ENCODE results near the gene PLD1. TPM values are rescaled to one million over a fixed set of nuclear protein-coding genes. Genes with fewer than 3 reads are reported as not detected.
A peak's percentile ranks its signal among the peaks of the same experiment; 100 is the strongest.

The PLD1 gene
- total and polyA plus RNA-seq, 3 experiments from 2014 or later: 0.59 to 14.5 (median 1.3) TPM

DNA sequence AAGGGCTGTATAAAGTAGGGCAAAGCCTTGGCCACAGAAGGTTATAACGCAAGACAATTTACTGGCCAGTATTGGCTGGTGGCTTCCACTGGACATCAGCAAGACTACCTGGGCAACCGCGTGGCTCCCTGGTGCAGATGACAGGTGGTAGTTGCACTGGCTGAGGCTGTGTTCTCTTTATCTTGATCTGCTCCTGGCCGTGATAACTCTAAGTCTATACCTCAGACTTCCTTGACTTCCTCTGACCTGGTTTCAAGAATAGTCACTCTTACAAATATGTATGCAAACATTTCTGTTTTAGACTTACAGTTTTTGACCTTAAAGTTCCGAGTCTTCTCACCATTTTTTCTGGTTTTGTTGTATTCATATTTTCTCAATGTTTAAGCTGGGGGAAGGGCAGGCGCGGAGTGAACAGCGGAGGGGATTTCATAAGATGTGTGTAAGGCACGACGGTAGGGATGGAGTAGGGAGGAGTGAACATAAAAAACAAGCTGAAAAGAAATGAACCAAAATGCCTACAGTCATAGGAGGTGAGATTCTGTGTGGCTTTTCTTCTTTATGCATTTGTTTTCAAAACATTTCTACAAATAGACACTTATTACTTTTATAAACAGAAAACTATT, 17.7 kb upstream of the PLD1 start:
- peak overlapping the region; percentile 13 to 88 (median 67) for H3K4me3 Mint-ChIP-seq

DNA sequence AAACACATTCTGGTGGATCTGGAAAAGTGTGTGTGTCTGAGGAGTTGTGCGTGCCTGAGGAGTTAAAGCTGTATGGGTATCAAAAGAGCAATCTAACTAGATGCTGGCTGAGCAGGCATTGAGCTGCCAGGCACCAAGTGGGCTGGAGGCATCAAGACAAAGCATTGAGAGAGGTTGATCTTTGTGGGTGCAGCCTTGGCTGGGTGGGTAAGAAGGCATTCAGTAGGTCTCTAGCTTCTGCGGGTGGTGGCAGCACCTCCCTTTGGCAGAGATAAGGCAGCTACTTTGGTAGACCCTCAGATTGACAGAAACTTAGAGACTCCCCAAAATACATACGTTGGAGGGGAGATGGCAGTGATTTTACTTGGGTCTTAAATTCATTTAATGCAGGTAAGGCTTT, 17.1 kb upstream of the PLD1 start:
- no peaks in the 10 kb centered on the region for H3K9me3 Mint-ChIP-seq
- no peaks in the 10 kb centered on the region for H3K9me3 ChIP-seq (ENCODE audit: low read length)
- H3K4me3 ChIP-seq (ENCODE audit: low read length): no peak overlapping the region
- H3K36me3 ChIP-seq (ENCODE audit: insufficient read depth, low read length): no peaks in the 10 kb centered on the region
- no peak for DNase-seq
- ChIA-PET POLR2A (no interaction called here), CTCF (no interaction called here)
- H3K27ac ChIP-seq (ENCODE audit: low read depth, low read length): no peak overlapping the region
- H3K27me3 ChIP-seq (ENCODE audit: insufficient read depth, low read length, poor library complexity, severe bottlenecking): no peaks in the 10 kb centered on the region
- H3K4me1 Mint-ChIP-seq: peaks cover 11 to 20% (median 17%) of the 10 kb centered on the region in 3 donors
- peak overlapping the region in 5 of 7 donors; percentile 48 to 88 (median 79) for H3K4me3 Mint-ChIP-seq
- H3K27ac Mint-ChIP-seq: peak overlapping the region in 7 of 8 donors; percentile 31 to 99 (median 89)
- no peaks in the 10 kb centered on the region for H3K36me3 Mint-ChIP-seq
- H3K27me3 Mint-ChIP-seq: peaks cover 7 to 26% of the 10 kb centered on the region in 2 donors
- H3K4me1 ChIP-seq (ENCODE audit: insufficient read depth, low read length): no peaks in the 10 kb centered on the region

More for the DNA sequence above, 17.7 kb upstream of the PLD1 start:
- Histone ChIP-seq H3K27me3 (ENCODE audit: insufficient read depth, low read length, poor library complexity, severe bottlenecking) (no peaks in the 10 kb centered on the region), H3K36me3 (ENCODE audit: insufficient read depth, low read length) (no peaks in the 10 kb centered on the region), H3K4me1 (ENCODE audit: insufficient read depth, low read length) (no peaks in the 10 kb centered on the region), H3K27ac (ENCODE audit: low read depth, low read length) (no peak overlapping the region), H3K4me3 (ENCODE audit: low read length) (no peak overlapping the region), H3K9me3 (ENCODE audit: low read length) (no peaks in the 10 kb centered on the region)
- H3K27ac Mint-ChIP-seq: peak overlapping the region in 7 of 8 donors; percentile 39 to 99 (median 89)
- peak in 1 of 5 donors; percentile 15 for DNase-seq
- H3K9me3 Mint-ChIP-seq: no peaks in the 10 kb centered on the region
- peaks cover 11 to 20% (median 17%) of the 10 kb centered on the region in 3 donors for H3K4me1 Mint-ChIP-seq
- POLR2A ChIA-PET: no interaction called here
- H3K36me3 Mint-ChIP-seq: no peaks in the 10 kb centered on the region
- peaks cover 7 to 26% of the 10 kb centered on the region in 2 donors for H3K27me3 Mint-ChIP-seq
- CTCF ChIA-PET: no interaction called here

DNA sequence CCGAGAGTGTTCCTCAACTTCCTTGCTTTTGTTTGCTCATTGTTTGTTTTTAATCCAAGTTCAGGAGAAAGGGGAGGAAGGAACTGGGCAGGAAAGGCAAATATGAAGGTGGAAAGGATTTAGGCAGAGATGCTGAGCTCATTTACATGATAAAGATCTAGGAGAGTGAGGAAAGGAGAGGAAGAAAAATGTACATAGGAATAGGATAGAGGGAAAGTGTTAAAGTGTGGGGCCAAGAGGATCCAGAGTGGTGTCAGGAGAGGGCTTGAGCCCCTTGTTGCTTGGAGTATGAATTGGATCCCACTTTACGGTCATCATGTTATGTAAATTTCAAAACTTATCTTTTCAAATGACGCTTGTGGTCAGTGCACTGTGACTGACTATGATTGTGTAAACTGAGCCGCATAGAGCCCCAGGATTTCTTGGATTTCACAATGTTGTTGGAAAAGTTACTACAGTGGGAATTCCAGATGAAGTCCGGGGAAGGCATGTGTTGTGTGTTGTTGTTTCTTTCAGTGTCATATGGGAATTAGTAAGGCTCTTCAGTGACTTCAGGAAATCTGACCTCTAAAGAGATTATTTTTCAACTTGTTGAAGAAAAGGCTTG, 15.0 kb upstream of the PLD1 start:
- CTCF ChIA-PET: no interaction called here

GRCh38 chr3:171824824-171825221, 14.5 kb upstream of the PLD1 start:
- H3K27me3 Mint-ChIP-seq: peaks cover 7 to 30% of the 10 kb centered on the region in 2 donors
- no peak overlapping the region for H3K4me3 Mint-ChIP-seq
- H3K4me3 ChIP-seq (ENCODE audit: low read length): no peak overlapping the region
- H3K9me3 Mint-ChIP-seq: no peaks in the 10 kb centered on the region
- H3K36me3 Mint-ChIP-seq: no peaks in the 10 kb centered on the region
- H3K9me3 ChIP-seq (ENCODE audit: low read length): no peaks in the 10 kb centered on the region
- ChIA-PET CTCF (interaction anchor here (0.7 kb wide), 1 partner anchor 11 kb away, joined by 3 read pairs; no protein-coding TSS in a partner anchor), POLR2A (no interaction called here)
- DNase-seq: no peak
- H3K27me3 ChIP-seq (ENCODE audit: insufficient read depth, low read length, poor library complexity, severe bottlenecking): no peaks in the 10 kb centered on the region
- no peaks in the 10 kb centered on the region for H3K4me1 ChIP-seq (ENCODE audit: insufficient read depth, low read length)
- H3K4me1 Mint-ChIP-seq: peaks cover 11 to 23% (median 20%) of the 10 kb centered on the region in 3 donors
- H3K27ac Mint-ChIP-seq: peak overlapping the region in 3 of 8 donors; percentile 2 to 77 (median 9)
- no peak overlapping the region for H3K27ac ChIP-seq (ENCODE audit: low read depth, low read length)
- no peaks in the 10 kb centered on the region for H3K36me3 ChIP-seq (ENCODE audit: insufficient read depth, low read length)

More for the DNA sequence above, 15.0 kb upstream of the PLD1 start:
- Histone ChIP-seq H3K27me3 (ENCODE audit: insufficient read depth, low read length, poor library complexity, severe bottlenecking) (no peaks in the 10 kb centered on the region), H3K4me1 (ENCODE audit: insufficient read depth, low read length) (no peaks in the 10 kb centered on the region), H3K36me3 (ENCODE audit: insufficient read depth, low read length) (no peaks in the 10 kb centered on the region), H3K27ac (ENCODE audit: low read depth, low read length) (no peak overlapping the region), H3K4me3 (ENCODE audit: low read length) (no peak overlapping the region), H3K9me3 (ENCODE audit: low read length) (no peaks in the 10 kb centered on the region)
- no peak for DNase-seq
- POLR2A ChIA-PET: no interaction called here
- Mint-ChIP-seq H3K27ac (peak overlapping the region in 3 of 8 donors; percentile 2 to 77 (median 9)), H3K9me3 (no peaks in the 10 kb centered on the region), H3K4me3 (no peak overlapping the region), H3K27me3 (peaks cover 7 to 30% of the 10 kb centered on the region in 2 donors), H3K4me1 (peaks cover 11 to 23% (median 20%) of the 10 kb centered on the region in 3 donors), H3K36me3 (no peaks in the 10 kb centered on the region)

DNA sequence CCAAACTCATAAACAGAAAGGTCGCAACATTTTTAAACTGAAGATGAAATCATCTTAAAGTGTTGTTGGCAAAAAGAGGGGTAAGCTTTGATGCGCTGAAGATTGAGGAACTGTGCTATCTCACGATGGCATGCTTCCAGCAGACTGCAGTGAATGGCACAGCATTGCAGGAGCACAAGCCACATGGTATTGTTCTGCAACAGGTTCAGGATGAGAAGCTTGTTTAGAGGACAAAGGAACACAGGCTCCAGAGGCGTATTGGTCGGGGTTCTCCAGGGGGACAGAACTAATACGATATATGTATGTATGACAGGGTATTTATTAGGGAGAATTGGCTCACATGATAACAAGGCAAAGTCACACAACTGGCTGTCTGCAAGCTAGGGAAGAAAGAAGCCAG, 13.8 kb upstream of the PLD1 start:
- H3K9me3 Mint-ChIP-seq: no peaks in the 10 kb centered on the region
- POLR2A ChIA-PET: no interaction called here
- H3K4me3 ChIP-seq (ENCODE audit: low read length): no peak overlapping the region
- no peak overlapping the region for H3K4me3 Mint-ChIP-seq
- H3K4me1 ChIP-seq (ENCODE audit: insufficient read depth, low read length): no peaks in the 10 kb centered on the region
- CTCF ChIA-PET: interaction anchor here (0.7 kb wide), 1 partner anchor 11 kb away, joined by 3 read pairs; no protein-coding TSS in a partner anchor
- H3K36me3 ChIP-seq (ENCODE audit: insufficient read depth, low read length): no peaks in the 10 kb centered on the region
- H3K27me3 Mint-ChIP-seq: peaks cover 7 to 34% of the 10 kb centered on the region in 2 donors
- peak overlapping the region in 1 of 8 donors; percentile 10 for H3K27ac Mint-ChIP-seq
- no peaks in the 10 kb centered on the region for H3K9me3 ChIP-seq (ENCODE audit: low read length)
- no peaks in the 10 kb centered on the region for H3K27me3 ChIP-seq (ENCODE audit: insufficient read depth, low read length, poor library complexity, severe bottlenecking)
- H3K27ac ChIP-seq (ENCODE audit: low read depth, low read length): no peak overlapping the region
- no peak for DNase-seq
- H3K36me3 Mint-ChIP-seq: no peaks in the 10 kb centered on the region
- peaks cover 11 to 23% (median 18%) of the 10 kb centered on the region in 3 donors for H3K4me1 Mint-ChIP-seq

DNA sequence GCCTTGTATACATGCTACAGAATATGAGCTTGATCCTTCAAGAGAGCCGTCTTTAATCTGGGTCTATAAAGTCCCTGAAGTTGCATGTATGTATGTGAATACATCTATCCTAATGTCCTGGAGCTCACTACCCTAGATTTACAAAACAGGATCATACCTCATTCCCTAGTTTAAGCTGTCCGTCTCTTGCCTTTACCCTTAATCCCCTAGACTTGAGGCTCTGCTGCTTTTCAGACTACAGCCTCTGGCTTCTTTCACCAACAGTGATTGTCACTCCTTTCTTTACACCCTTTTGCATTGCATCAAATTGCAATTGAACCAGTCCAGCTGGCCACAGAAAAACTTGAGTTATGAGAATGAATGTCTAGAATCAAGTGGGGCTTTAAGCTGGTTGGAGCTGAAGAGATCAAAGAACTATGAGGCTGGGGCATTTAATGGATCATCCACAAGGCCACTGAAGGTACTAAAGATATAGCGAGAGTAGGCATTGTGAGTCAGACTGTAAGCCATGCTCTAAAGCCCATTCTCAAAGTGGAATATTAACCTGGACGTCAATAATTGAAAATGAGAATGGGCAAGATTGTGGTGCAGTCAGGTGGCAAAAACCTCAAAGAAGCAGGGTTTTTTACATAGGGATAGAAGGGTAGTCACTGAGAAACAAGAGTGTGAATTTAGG, 12.3 kb upstream of the PLD1 start:
- Histone ChIP-seq H3K4me3 (ENCODE audit: low read length) (no peak overlapping the region), H3K27ac (ENCODE audit: low read depth, low read length) (no peak overlapping the region), H3K36me3 (ENCODE audit: insufficient read depth, low read length) (no peaks in the 10 kb centered on the region), H3K4me1 (ENCODE audit: insufficient read depth, low read length) (no peaks in the 10 kb centered on the region), H3K27me3 (ENCODE audit: insufficient read depth, low read length, poor library complexity, severe bottlenecking) (no peaks in the 10 kb centered on the region), H3K9me3 (ENCODE audit: low read length) (no peaks in the 10 kb centered on the region)
- Mint-ChIP-seq H3K4me1 (peaks cover 5 to 10% (median 9%) of the 10 kb centered on the region in 3 donors), H3K27me3 (peaks cover 7 to 38% of the 10 kb centered on the region in 2 donors), H3K4me3 (no peak overlapping the region), H3K9me3 (no peaks in the 10 kb centered on the region), H3K27ac (peak overlapping the region in 1 of 8 donors; percentile 2), H3K36me3 (no peaks in the 10 kb centered on the region)
- ChIA-PET CTCF (no interaction called here), POLR2A (no interaction called here)
- DNase-seq: no peak

- no peak overlapping the region for H3K4me3 ChIP-seq (ENCODE audit: low read length)
- H3K27me3 ChIP-seq (ENCODE audit: insufficient read depth, low read length, poor library complexity, severe bottlenecking): no peaks in the 10 kb centered on the region
- Mint-ChIP-seq H3K27ac (no peak overlapping the region), H3K9me3 (no peaks in the 10 kb centered on the region), H3K27me3 (peaks cover 7 to 35% of the 10 kb centered on the region in 2 donors), H3K4me3 (no peak overlapping the region), H3K4me1 (peaks cover 0 to 6% (median 4%) of the 10 kb centered on the region in 3 donors), H3K36me3 (no peaks in the 10 kb centered on the region)
- no peaks in the 10 kb centered on the region for H3K9me3 ChIP-seq (ENCODE audit: low read length)
- no peaks in the 10 kb centered on the region for H3K36me3 ChIP-seq (ENCODE audit: insufficient read depth, low read length)
- ChIA-PET CTCF (no interaction called here), POLR2A (no interaction called here)
- no peak overlapping the region for H3K27ac ChIP-seq (ENCODE audit: low read depth, low read length)
- no peaks in the 10 kb centered on the region for H3K4me1 ChIP-seq (ENCODE audit: insufficient read depth, low read length)
- DNase-seq: no peak
Measured at GRCh38 chr3:171821778-171822358, 11.6 kb upstream of the PLD1 start.

DNA sequence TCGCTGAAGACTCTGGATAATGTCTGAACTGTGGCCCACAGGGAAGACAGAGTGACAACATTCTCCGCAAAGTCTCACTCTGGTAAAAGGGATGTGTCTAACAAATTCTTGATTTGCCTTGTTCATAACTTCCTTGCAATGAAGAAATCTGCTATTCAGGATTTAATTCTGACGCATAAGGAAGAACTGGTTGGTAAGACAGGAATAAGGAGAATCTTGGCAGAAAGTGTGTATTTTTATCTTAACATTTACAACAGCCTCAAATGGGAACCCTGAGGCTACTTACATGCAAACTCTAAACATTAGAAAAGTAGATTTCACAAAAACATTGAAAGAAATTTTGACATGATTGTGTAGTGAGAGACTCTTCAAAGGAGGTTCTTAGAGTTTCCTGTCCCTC, 10.8 kb upstream of the PLD1 start:
- ChIA-PET CTCF (no interaction called here), POLR2A (no interaction called here)
- H3K27ac ChIP-seq (ENCODE audit: low read depth, low read length): no peak overlapping the region
- H3K9me3 ChIP-seq (ENCODE audit: low read length): no peaks in the 10 kb centered on the region
- no peak overlapping the region for H3K27ac Mint-ChIP-seq
- no peaks in the 10 kb centered on the region for H3K27me3 ChIP-seq (ENCODE audit: insufficient read depth, low read length, poor library complexity, severe bottlenecking)
- no peaks in the 10 kb centered on the region for H3K36me3 Mint-ChIP-seq
- H3K4me3 Mint-ChIP-seq: no peak overlapping the region
- H3K4me1 ChIP-seq (ENCODE audit: insufficient read depth, low read length): no peaks in the 10 kb centered on the region
- no peak overlapping the region for H3K4me3 ChIP-seq (ENCODE audit: low read length)
- H3K4me1 Mint-ChIP-seq: peaks cover 0 to 6% (median 0%) of the 10 kb centered on the region in 3 donors
- peaks cover 2 to 31% of the 10 kb centered on the region in 2 donors for H3K27me3 Mint-ChIP-seq
- no peaks in the 10 kb centered on the region for H3K36me3 ChIP-seq (ENCODE audit: insufficient read depth, low read length)
- H3K9me3 Mint-ChIP-seq: no peaks in the 10 kb centered on the region
- no peak for DNase-seq

Data from CD8-positive, alpha-beta memory T cell (primary cell).